Measurements from ENCODE around the gene ELMO1.

The ELMO1 gene

GRCh38 chr7:37476881-37477450 is 28.3 kb upstream of the ELMO1 start:
- no peaks in the 10 kb centered on the region for H3K9me3 ChIP-seq (ENCODE audit: insufficient read depth, low read depth, low read length)
- no peak overlapping the region for H4K12ac ChIP-seq (ENCODE audit: low read depth, low read length)
- no peak overlapping the region for H3K4me3 ChIP-seq (ENCODE audit: low read depth, low read length)
- H3K14ac ChIP-seq (ENCODE audit: low read length), result no peak overlapping the region
- peaks cover 4 to 6% of the 10 kb centered on the region in 2 experiments for H3K4me1 ChIP-seq (ENCODE audit: control insufficient read depth in 1 of 2, insufficient read depth in 2 of 2, low read length in 2 of 2)
- no peak for DNase-seq
- H2AFZ ChIP-seq (ENCODE audit: insufficient read depth, low read length, poor library complexity), result no peak overlapping the region
- no peak overlapping the region for H4K8ac ChIP-seq (ENCODE audit: low read depth, low read length)
- no peak overlapping the region for H4K91ac ChIP-seq (ENCODE audit: low read depth, low read length)
- no peak overlapping the region for H2AK5ac ChIP-seq (ENCODE audit: low read length)
- H3K27ac ChIP-seq (ENCODE audit: low read depth, low read length), result no peak overlapping the region
- no CpG with 5 or more reads among the region's 4 CpGs for WGBS (ENCODE audit: extremely low coverage, insufficient coverage, insufficient read length)
- H3K79me1 ChIP-seq (ENCODE audit: low read length), result no peaks in the 10 kb centered on the region
- no peak overlapping the region for H3K18ac ChIP-seq (ENCODE audit: low read length)
- H3K27me3 ChIP-seq (ENCODE audit: insufficient read depth, low read length), result no peaks in the 10 kb centered on the region
- H3K4me2 ChIP-seq (ENCODE audit: low read length), result no peak overlapping the region
- no peaks in the 10 kb centered on the region for H3K36me3 ChIP-seq (ENCODE audit: control insufficient read depth in 1 of 2, insufficient read depth in 2 of 2, low read length in 2 of 2)
- H3K4ac ChIP-seq (ENCODE audit: low read depth, low read length), result no peak overlapping the region
- H2BK120ac ChIP-seq (ENCODE audit: insufficient read depth, low read length, poor library complexity), result no peak overlapping the region
- no peaks in the 10 kb centered on the region for H3K79me2 ChIP-seq (ENCODE audit: control insufficient read depth, insufficient read depth, low read length, poor library complexity)
- H2BK5ac ChIP-seq (ENCODE audit: low read depth, low read length, poor library complexity), result no peak overlapping the region
- no peak overlapping the region for H3K23ac ChIP-seq (ENCODE audit: low read length)
- H2BK12ac ChIP-seq (ENCODE audit: low read length), result no peak overlapping the region
- H3K9ac ChIP-seq (ENCODE audit: low read length), result no peak overlapping the region

- H3K4ac ChIP-seq (ENCODE audit: low read depth, low read length), result no peak overlapping the region
- H3K27ac ChIP-seq (ENCODE audit: low read depth, low read length), result no peak overlapping the region
- no peak overlapping the region for H4K12ac ChIP-seq (ENCODE audit: low read depth, low read length)
- no peak overlapping the region for H3K9ac ChIP-seq (ENCODE audit: low read length)
- H2BK12ac ChIP-seq (ENCODE audit: low read length), result no peak overlapping the region
- WGBS (ENCODE audit: extremely low coverage, insufficient coverage, insufficient read length), result no CpG with 5 or more reads among the region's 1 CpG
- no peak overlapping the region for H2AFZ ChIP-seq (ENCODE audit: insufficient read depth, low read length, poor library complexity)
- H3K4me2 ChIP-seq (ENCODE audit: low read length), result no peak overlapping the region
- no peak overlapping the region for H2BK120ac ChIP-seq (ENCODE audit: insufficient read depth, low read length, poor library complexity)
- H3K79me1 ChIP-seq (ENCODE audit: low read length), result no peaks in the 10 kb centered on the region
- peaks cover 4 to 6% of the 10 kb centered on the region in 2 experiments for H3K4me1 ChIP-seq (ENCODE audit: control insufficient read depth in 1 of 2, insufficient read depth in 2 of 2, low read length in 2 of 2)
- H3K27me3 ChIP-seq (ENCODE audit: insufficient read depth, low read length), result no peaks in the 10 kb centered on the region
- no peak for DNase-seq
- no peak overlapping the region for H3K4me3 ChIP-seq (ENCODE audit: low read depth, low read length)
- H4K91ac ChIP-seq (ENCODE audit: low read depth, low read length), result no peak overlapping the region
- H3K9me3 ChIP-seq (ENCODE audit: insufficient read depth, low read depth, low read length), result no peaks in the 10 kb centered on the region
- H3K36me3 ChIP-seq (ENCODE audit: control insufficient read depth in 1 of 2, insufficient read depth in 2 of 2, low read length in 2 of 2), result no peaks in the 10 kb centered on the region
- no peak overlapping the region for H3K14ac ChIP-seq (ENCODE audit: low read length)
- H4K8ac ChIP-seq (ENCODE audit: low read depth, low read length), result no peak overlapping the region
- H3K79me2 ChIP-seq (ENCODE audit: control insufficient read depth, insufficient read depth, low read length, poor library complexity), result no peaks in the 10 kb centered on the region
- H2AK5ac ChIP-seq (ENCODE audit: low read length), result no peak overlapping the region
- H3K18ac ChIP-seq (ENCODE audit: low read length), result no peak overlapping the region
- H3K23ac ChIP-seq (ENCODE audit: low read length), result no peak overlapping the region
- no peak overlapping the region for H2BK5ac ChIP-seq (ENCODE audit: low read depth, low read length, poor library complexity)
Observed at GRCh38 chr7:37476428-37476827, 27.8 kb upstream of the ELMO1 start.

- no peaks in the 10 kb centered on the region for H3K36me3 ChIP-seq (ENCODE audit: control insufficient read depth in 1 of 2, insufficient read depth in 2 of 2, low read length in 2 of 2)
Observed at GRCh38 chr7:37475646-37476045, 27.0 kb upstream of the ELMO1 start.

GRCh38 chr7:37471619-37472018 is 23.0 kb upstream of the ELMO1 start:
- no peak overlapping the region for H3K23ac ChIP-seq (ENCODE audit: low read length)
- no peaks in the 10 kb centered on the region for H3K4me1 ChIP-seq (ENCODE audit: control insufficient read depth in 1 of 2, insufficient read depth in 2 of 2, low read length in 2 of 2)
- no peaks in the 10 kb centered on the region for H3K27me3 ChIP-seq (ENCODE audit: insufficient read depth, low read length)
- DNase-seq, result no peak
- H4K12ac ChIP-seq (ENCODE audit: low read depth, low read length), result no peak overlapping the region
- H2BK12ac ChIP-seq (ENCODE audit: low read length), result no peak overlapping the region
- H3K18ac ChIP-seq (ENCODE audit: low read length), result no peak overlapping the region
- no peak overlapping the region for H3K4me2 ChIP-seq (ENCODE audit: low read length)
- no peak overlapping the region for H3K27ac ChIP-seq (ENCODE audit: low read depth, low read length)
- H3K9me3 ChIP-seq (ENCODE audit: insufficient read depth, low read depth, low read length), result peaks cover 2% of the 10 kb centered on the region
- H4K8ac ChIP-seq (ENCODE audit: low read depth, low read length), result no peak overlapping the region
- H2AK5ac ChIP-seq (ENCODE audit: low read length), result no peak overlapping the region
- H3K79me1 ChIP-seq (ENCODE audit: low read length), result no peaks in the 10 kb centered on the region
- no peak overlapping the region for H2BK5ac ChIP-seq (ENCODE audit: low read depth, low read length, poor library complexity)
- H2AFZ ChIP-seq (ENCODE audit: insufficient read depth, low read length, poor library complexity), result no peak overlapping the region
- no peaks in the 10 kb centered on the region for H3K36me3 ChIP-seq (ENCODE audit: control insufficient read depth in 1 of 2, insufficient read depth in 2 of 2, low read length in 2 of 2)
- no peak overlapping the region for H3K4me3 ChIP-seq (ENCODE audit: low read depth, low read length)
- no peak overlapping the region for H3K14ac ChIP-seq (ENCODE audit: low read length)
- H4K91ac ChIP-seq (ENCODE audit: low read depth, low read length), result no peak overlapping the region
- H3K4ac ChIP-seq (ENCODE audit: low read depth, low read length), result no peak overlapping the region
- H2BK120ac ChIP-seq (ENCODE audit: insufficient read depth, low read length, poor library complexity), result no peak overlapping the region
- no peaks in the 10 kb centered on the region for H3K79me2 ChIP-seq (ENCODE audit: control insufficient read depth, insufficient read depth, low read length, poor library complexity)
- WGBS (ENCODE audit: extremely low coverage, insufficient coverage, insufficient read length), result 100% methylated on average over 2 of the region's 7 CpGs
- no peak overlapping the region for H3K9ac ChIP-seq (ENCODE audit: low read length)

More at GRCh38 chr7:37475646-37476045, 27.0 kb upstream of the ELMO1 start:
- Histone ChIP-seq H3K4ac (ENCODE audit: low read depth, low read length) (no peak overlapping the region), H3K79me1 (ENCODE audit: low read length) (no peaks in the 10 kb centered on the region), H2AFZ (ENCODE audit: insufficient read depth, low read length, poor library complexity) (no peak overlapping the region), H4K91ac (ENCODE audit: low read depth, low read length) (no peak overlapping the region), H2AK5ac (ENCODE audit: low read length) (no peak overlapping the region), H2BK12ac (ENCODE audit: low read length) (no peak overlapping the region), H3K4me2 (ENCODE audit: low read length) (no peak overlapping the region), H3K27ac (ENCODE audit: low read depth, low read length) (no peak overlapping the region), H4K12ac (ENCODE audit: low read depth, low read length) (no peak overlapping the region), H3K4me3 (ENCODE audit: low read depth, low read length) (no peak overlapping the region), H3K79me2 (ENCODE audit: control insufficient read depth, insufficient read depth, low read length, poor library complexity) (no peaks in the 10 kb centered on the region), H2BK120ac (ENCODE audit: insufficient read depth, low read length, poor library complexity) (no peak overlapping the region), H3K18ac (ENCODE audit: low read length) (no peak overlapping the region), H3K27me3 (ENCODE audit: insufficient read depth, low read length) (no peaks in the 10 kb centered on the region), H3K23ac (ENCODE audit: low read length) (no peak overlapping the region), H2BK5ac (ENCODE audit: low read depth, low read length, poor library complexity) (no peak overlapping the region), H3K14ac (ENCODE audit: low read length) (no peak overlapping the region), H3K9ac (ENCODE audit: low read length) (no peak overlapping the region), H3K9me3 (ENCODE audit: insufficient read depth, low read depth, low read length) (peaks cover 2% of the 10 kb centered on the region), H4K8ac (ENCODE audit: low read depth, low read length) (no peak overlapping the region), H3K4me1 (ENCODE audit: control insufficient read depth in 1 of 2, insufficient read depth in 2 of 2, low read length in 2 of 2) (peaks cover 0 to 2% of the 10 kb centered on the region in 2 experiments)
- DNase-seq, result no peak
- WGBS (ENCODE audit: extremely low coverage, insufficient coverage, insufficient read length), result no CpG with 5 or more reads among the region's 4 CpGs

Measured in trophoblast cell (in vitro differentiated cells and primary cell).